Head of caudate nucleus (tissue), 42 donors: ENCODE data around the gene GOLGA6L1.
"Not testable (repeated sequence)": the region's sequence is repeated elsewhere in the genome, so short reads cannot be mapped to it uniquely, and the experiment has no call there.

Experiments
- DNase-seq, 42 donors: peaks; one replicate each; pipeline versions ENCODE4 v3.0.0 to v3.0.0-alpha.2; 2020 to 2021; ENCODE audit warnings: mixed read lengths in 7 of 42
- intact Hi-C: fragments of 100-400 bp; cut with DNase I; formaldehyde crosslinking; loops from one replicate; pipeline ENCODE4 v1.15.0; 2022

Gene GOLGA6L1, protein sequence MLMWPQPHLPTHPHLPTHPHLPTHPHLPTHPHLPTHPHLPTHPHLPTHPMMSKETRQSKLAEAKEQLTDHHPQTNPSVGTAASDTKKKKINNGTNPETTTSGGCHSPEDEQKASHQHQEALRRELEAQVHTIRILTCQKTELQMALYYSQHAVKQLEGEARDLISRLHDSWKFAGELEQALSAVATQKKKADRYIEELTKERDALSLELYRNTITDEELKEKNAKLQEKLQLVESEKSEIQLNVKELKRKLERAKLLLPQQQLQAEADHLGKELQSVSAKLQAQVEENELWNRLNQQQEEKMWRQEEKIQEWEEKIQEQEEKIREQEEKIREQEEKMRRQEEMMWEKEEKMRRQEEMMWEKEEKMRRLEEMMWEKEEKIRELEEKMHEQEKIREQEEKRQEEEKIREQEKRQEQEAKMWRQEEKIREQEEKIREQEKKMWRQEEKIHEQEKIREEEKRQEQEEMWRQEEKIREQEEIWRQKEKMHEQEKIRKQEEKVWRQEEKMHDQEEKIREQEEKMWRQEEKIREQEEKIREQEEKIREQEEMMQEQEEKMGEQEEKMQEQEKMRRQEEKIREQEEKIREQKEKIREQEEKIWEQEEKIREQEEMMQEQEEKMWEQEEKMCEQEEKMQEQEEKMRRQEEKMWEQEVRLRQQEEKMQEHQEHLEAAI

DNA sequence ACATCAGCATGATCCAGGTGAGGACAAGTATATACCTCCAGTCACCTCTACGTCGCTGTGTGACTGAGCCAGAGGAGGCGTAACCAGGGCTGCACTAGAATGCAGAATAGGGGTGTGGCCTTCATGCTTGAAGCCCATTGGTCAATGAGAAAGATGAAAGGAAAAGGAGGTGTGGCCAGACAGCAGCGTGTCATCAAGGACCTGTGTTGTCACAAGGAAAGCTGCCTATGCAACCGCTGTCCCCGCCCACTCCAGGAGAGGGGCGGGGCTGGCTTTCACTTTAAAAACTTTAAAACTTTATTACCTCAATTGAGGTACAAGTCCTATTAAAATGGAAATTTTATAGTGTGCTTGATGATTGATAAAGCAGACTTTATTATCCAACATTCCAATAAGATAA, at the start of gene GOLGA6L1:
GOLGA6L1 (minus strand) TSS at position 101 of the 400 bp plus-strand sequence; CDS start at position 10, 91 bp downstream.
- DNase-seq, intact Hi-C loops: not testable (repeated sequence)

DNA sequence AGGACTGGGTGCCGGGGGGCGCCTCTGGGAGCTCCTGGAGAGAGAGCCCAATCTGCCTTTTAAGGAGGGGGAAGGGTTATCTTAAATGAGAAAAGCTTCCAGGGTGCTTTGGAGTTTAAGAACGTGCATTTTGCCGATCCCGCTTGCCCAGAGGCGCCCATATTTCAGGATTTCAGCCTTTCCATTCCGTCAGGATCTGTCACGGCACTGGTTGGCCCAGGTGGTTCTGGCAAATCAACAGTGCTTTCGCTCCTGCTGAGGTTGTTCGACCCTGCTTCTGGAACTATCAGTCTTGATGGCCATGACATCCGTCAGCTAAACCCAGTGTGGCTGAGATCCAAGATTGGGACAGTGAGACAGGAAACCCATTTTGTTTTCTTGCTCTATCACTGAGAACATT, 44.6 kb upstream of the GOLGA6L1 start:
- DNase-seq: peak in 2 of 42 donors; percentile 10 to 19
- intact Hi-C loops: not testable (repeated sequence)

DNA sequence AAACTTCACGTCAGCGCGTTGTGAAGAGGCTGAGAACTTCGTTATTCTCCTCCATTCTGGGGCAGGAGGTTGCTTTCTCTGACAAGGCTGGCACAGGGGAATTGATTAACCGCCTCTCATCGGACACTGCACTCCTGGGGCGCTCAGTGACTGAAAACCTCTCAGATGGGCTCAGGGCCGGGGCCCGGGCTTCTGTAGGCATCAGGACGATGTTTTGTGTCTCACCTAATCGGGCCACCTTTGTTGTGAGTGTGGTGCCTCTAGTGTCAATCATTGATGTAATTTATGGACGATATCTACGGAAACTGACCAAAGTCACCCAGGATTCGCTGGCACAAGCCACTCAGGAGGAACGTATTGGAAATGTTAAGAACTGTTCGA, 43.9 kb upstream of the GOLGA6L1 start:
- peak in 1 of 42 donors; percentile 3 for DNase-seq

DNA sequence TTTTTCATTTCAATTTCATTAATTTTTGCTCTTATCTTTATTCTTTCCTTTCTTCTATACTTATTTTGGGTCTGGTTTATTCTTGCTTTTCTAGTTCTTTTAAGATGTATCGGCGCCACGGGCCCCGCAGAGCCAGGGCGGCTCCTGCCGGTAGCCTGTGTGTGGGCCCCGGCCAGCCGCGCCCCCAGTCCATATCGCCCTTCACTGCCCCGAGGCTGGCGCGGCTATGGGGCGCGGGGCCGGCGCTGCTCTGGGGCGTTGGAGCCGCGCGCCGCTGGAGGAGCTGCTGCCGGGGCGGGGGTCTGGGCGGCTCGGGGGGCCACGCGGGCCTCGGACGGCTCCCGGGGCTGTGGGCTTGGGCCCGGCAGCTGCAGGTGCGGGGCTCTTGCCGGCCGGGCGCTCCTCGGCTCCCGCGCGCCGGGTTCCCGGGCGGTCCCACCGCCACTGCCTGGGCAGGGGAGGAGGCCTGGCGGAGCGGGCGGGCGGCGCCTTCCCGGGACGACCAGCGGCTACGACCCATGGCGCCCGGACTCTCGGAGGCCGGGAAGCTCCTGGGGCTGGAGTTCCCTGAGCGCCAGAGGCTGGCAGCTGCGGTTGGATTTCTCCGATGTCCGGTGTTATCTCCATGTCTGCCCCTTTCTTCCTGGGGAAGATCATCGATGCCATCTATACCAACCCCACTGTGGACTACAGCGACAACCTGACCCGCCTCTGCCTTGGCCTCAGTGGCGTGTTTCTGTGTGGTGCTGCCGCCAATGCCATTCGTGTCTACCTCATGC, 43.3 kb upstream of the GOLGA6L1 start:
- DNase-seq: peak in 5 of 42 donors; percentile 12 to 33 (median 13)
- intact Hi-C loops: not testable (repeated sequence)

More for the DNA sequence above, 43.9 kb upstream of the GOLGA6L1 start:
- intact Hi-C loops: not testable (repeated sequence)

DNA sequence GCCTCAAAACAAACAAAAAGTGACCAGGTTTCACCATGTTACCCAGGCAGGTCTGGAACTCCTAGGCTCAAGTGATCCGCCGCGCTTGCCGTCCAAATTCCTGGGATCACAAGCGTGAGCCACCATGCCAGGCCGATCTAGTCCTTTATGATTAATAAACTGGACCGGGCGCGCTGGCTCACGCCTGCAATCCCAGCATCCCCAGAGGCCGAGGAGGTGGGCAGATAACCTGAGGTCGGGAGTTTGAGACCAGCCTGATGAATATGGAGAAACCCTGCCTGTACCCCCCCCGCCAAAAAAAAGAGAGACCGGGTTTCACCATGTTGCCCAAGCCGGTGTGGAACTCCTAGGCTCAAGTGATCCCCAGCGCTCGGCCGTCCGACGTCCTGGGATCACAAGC, 40.1 kb upstream of the GOLGA6L1 start:
- intact Hi-C loops: not testable (repeated sequence)
- DNase-seq: peak in 3 of 42 donors; percentile 10 to 33 (median 14)

DNA sequence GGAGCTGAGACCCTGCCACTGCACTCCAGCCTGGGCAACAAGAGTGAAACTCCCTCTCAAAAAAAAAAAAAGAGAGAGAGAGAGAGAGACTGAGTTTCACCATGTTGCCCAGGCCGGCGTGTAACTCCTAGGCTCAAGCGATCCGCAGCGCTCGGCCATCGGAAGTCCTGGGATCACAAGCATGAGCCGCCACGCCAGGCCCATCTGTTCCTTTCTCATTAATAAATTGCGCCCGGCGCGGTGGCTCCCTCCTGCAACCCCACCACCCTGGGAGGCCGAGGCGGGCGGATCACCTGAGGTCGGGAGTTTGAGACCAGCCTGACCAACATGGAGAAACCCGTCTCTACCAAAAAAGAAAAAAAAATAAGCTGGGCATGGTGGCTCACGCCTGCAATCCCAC, 39.0 kb upstream of the GOLGA6L1 start:
- DNase-seq, intact Hi-C loops: not testable (repeated sequence)

DNA sequence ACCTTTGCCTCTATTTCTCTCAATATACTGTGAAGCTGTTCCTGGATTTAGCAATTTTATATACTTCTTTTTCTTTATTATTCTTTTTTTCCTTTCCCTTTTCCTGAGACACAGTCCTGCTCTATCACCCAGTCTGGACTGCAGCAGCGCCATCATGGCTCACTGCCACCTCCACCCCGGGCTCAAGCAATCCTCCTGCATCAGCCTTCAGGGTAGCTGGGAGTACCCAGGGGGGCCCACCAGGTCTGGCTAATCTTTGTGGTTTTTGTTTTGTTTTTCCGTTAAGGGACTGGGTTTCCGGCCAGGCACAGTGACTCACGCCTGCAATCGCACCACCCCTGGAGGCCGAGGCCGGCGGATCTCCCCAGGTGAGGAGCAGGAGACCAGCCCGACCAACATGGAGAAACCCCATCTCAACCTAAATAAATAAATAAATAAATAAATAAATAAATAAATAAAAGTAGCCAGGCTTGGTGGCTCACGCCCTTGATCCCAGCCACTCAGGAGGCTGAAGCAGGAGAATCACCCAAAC, 38.1 kb upstream of the GOLGA6L1 start:
- intact Hi-C loops: not testable (repeated sequence)
- peak in 1 of 42 donors; percentile 8 for DNase-seq

DNA sequence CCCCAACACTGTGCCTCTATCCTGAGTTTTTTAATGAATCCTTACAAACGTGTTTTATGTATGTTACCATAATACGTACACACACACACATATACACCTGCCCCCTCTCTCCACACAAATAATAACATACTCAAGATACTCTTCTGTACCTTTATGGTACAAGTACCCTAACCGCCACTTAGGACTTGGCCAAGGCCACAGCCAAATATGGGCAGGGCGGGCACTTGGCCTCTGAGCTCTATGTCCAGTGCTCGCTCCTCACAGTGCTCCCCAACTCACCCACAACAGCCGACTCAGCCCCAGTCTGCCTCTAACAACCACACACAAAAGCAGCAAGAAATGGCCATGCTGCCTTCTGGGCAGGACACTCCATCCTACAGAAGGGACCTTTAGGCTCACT, 3.8 kb downstream of the GOLGA6L1 start:
- intact Hi-C loops, DNase-seq: not testable (repeated sequence)

DNA sequence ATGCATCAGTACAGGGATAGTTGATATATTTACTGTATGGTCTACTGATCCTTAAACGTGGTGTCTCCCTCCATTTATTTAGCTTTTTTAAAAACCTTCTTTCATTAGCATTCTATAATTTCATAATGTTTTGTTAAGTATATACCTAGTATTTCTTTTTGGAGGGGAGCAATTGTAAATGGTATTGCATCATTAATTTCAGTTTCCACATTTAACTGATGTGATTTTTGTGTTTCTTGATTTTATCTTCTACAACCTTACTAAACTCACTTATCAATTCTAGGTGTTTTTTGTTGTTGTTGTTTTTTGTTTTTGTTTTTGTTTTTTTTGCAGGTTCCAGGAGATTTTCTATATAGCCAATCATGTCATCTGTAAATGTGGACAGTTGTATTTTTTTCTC, 18.4 kb downstream of the GOLGA6L1 start:
- intact Hi-C loops: no loop called here

DNA sequence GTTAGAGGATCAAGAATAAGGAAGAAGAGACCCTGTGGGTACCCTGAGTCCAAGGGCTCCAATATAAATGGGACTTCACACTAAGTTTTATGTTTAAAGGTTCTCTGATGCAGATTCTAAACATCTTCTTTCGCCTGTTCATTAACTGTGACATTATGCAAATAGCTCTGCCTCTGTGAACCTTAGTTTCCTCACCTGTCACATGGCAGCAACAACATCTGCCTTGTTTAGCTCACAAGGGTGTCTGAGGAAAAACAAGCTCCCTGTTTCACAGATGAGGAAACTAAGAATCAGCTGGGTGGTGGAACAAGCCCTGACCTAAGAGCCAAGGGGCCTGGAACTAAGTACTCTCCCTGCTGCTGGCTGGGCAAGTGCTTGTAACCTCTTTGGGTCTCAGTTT, 40.8 kb downstream of the GOLGA6L1 start:
- intact Hi-C loops: no loop called here
- no peak for DNase-seq

More for the DNA sequence above, 18.4 kb downstream of the GOLGA6L1 start:
- no peak for DNase-seq

DNA sequence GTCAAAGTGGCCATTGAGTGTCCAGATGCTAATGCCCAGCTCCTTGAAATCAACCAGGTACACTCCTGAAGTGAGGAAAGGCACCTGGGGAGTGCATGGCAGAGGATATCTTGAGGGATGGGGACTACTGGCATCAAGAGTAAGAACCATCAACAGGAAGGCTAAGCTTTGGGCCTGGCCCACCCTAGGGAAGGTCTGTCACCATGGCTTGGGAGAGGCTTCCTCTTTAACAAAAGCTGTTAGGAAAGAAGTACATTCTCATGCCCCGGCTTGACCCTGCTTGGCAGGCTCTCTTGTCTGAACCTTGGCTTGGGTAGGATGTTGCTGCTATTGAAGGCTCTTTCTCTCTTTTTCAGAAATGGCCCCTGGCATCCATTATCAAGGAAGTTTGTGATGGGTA, 53.5 kb downstream of the GOLGA6L1 start:
- intact Hi-C loops: no loop called here
- DNase-seq: no peak

DNA sequence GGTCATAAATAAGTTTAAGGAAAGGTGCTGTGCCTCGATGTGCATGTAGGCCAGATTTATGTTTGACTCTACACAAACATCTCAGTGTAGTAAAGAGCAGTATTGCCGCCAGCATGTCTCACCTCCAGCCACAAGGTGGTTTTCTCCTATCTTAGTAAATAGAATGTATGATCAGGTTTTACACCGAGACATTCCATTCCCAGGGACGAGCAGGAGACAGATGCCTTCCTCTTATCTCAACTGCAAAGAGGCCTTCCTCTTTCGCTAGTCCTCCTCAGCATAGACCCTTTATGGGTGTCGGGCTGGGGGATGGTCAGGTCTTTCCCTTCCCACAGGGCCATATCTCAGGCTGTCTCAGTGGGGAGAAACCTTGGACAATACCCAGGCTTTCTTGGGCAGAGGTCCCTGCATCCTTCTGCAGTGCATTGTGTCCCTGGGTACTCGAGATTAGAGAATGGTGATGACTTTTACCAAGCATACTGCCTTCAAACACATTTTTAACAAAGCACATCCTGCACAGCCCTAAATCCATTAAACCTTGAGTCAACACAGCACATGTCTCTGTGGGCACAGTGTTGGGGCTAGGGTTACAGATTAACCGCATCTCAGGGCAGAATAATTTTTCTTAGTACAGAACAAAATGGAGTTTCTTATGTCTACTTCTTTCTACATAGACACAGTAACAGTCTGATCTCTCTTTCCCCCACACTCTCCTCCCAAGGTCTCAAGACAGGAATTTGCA, 54.5 kb downstream of the GOLGA6L1 start:
- intact Hi-C loops, DNase-seq: not testable (repeated sequence)

DNA sequence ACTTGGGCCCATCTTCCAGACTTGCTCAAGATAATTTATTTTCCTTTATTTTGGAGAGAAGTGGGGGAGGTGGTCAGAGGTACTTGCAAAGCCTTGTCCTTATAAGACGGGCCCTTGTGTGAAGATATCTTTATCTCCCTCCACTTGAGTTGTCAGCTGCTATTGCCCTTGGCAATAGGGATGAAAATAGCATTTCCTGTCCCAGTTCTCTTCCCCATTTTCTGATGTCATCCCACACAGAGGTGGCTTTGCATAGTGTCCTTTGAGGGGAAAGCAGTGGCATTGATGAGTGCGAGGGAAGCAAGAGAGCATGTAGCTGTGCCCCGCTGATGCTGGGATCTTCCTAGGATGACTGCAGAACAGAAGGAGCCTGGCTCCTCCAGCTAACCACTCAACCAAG, 55.4 kb downstream of the GOLGA6L1 start:
- intact Hi-C loops: no loop called here
- peak in 2 of 42 donors; percentile 6 to 11 for DNase-seq

DNA sequence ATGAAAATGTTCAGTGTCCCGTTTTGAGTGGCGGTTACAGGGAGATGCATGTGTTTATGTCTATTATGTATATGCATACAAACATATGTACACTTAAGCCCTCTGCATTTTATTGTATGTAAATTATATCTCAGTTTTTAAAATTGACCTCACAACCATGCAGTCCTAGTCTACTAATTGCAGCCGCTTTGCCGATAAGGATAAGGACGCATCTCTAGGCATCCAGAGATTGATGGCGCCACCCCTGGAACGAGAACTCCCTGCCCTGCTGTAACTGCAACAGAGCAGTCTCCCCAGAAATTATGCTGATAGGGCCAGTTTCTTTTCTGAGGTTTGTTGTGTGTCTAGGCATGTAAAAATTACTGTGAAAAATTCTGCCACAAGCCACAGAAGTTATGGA, 56.9 kb downstream of the GOLGA6L1 start:
- no peak for DNase-seq
- intact Hi-C loops: no loop called here
